HEK293T (cell line): ENCODE measurements around the gene ACBD4.

ENCODE experiments used
- CTCF ChIA-PET: fragments of 350-600 bp; formaldehyde crosslinking; extraction: SDS; loops from one replicate; lab custom pipeline; 2021; ENCODE audit warnings: antibody characterized with exemption, inconsistent platforms; lab: Yijun Ruan, JAX
- POLR2A ChIA-PET: fragments of 350-600 bp; formaldehyde crosslinking; extraction: SDS; loops from one replicate; lab custom pipeline; 2020; ENCODE audit warnings: antibody characterized with exemption, inconsistent platforms; lab: Yijun Ruan, JAX
- DNase-seq: peaks from one replicate; pipeline ENCODE4 v3.0.0; 2012; ENCODE audit warnings: mixed read lengths; ENCODE audit errors: extremely low spot score
- ARNT ChIP-seq: fragments of 450-650 bp; IDR thresholded peaks from 2 replicates; pipeline ENCODE4 v1.6.1; 2017; ENCODE audit warnings: mild to moderate bottlenecking
- BHLHE40 ChIP-seq: fragments of 450-650 bp; IDR thresholded peaks from 2 replicates; pipeline ENCODE4 v1.6.1; 2016; ENCODE audit warnings: mild to moderate bottlenecking, moderate library complexity, borderline replicate concordance
- CTBP1 ChIP-seq: fragments of 450-650 bp; IDR thresholded peaks from 2 replicates; pipeline ENCODE4 v1.6.1; 2016; ENCODE audit warnings: borderline replicate concordance
- ELF4 ChIP-seq: fragments of 450-650 bp; IDR thresholded peaks from 2 replicates; pipeline ENCODE4 v1.6.1; 2017; ENCODE audit warnings: antibody characterized with exemption
- FOXA1 ChIP-seq: fragments of 450-650 bp; IDR thresholded peaks from 2 replicates; pipeline ENCODE4 v1.6.1; 2016; ENCODE audit warnings: mild to moderate bottlenecking
- FOXK2 ChIP-seq: fragments of 450-650 bp; IDR thresholded peaks from 2 replicates; pipeline ENCODE4 v1.6.1; 2016; ENCODE audit warnings: mild to moderate bottlenecking
- FOXM1 ChIP-seq: fragments of 450-650 bp; IDR thresholded peaks from 2 replicates; pipeline ENCODE4 v1.6.1; 2017; ENCODE audit warnings: mild to moderate bottlenecking, borderline replicate concordance
- HDGF ChIP-seq: fragments of 450-650 bp; IDR thresholded peaks from 2 replicates; pipeline ENCODE4 v1.6.1; 2017; ENCODE audit warnings: antibody characterized with exemption, borderline replicate concordance
- L3MBTL2 ChIP-seq: fragments of 450-650 bp; conservative IDR thresholded peaks from 2 replicates; pipeline ENCODE4 v1.6.1; 2016; ENCODE audit warnings: mild to moderate bottlenecking
- LEF1 ChIP-seq: fragments of 450-650 bp; IDR thresholded peaks from 2 replicates; pipeline ENCODE4 v1.6.1; 2017; ENCODE audit warnings: mild to moderate bottlenecking, borderline replicate concordance
- NFRKB ChIP-seq: fragments of 450-650 bp; IDR thresholded peaks from 2 replicates; pipeline ENCODE4 v1.6.1; 2016; ENCODE audit warnings: mild to moderate bottlenecking, moderate library complexity
- SP1 ChIP-seq: fragments of 450-650 bp; IDR thresholded peaks from 2 replicates; pipeline ENCODE4 v1.6.1; 2017
- SUZ12 ChIP-seq: fragments of 450-650 bp; IDR thresholded peaks from 2 replicates; pipeline ENCODE4 v1.6.1; 2016; ENCODE audit warnings: mild to moderate bottlenecking
- TARDBP ChIP-seq: fragments of 450-650 bp; IDR thresholded peaks from 2 replicates; pipeline ENCODE4 v1.6.1; 2016
- ZNF384 ChIP-seq: fragments of 450-650 bp; IDR thresholded peaks from 2 replicates; pipeline ENCODE4 v1.6.1; 2016
- TF ChIP-seq, protein P1 (sequence below): fragments of 450-650 bp; IDR thresholded peaks from 2 replicates; pipeline ENCODE4 v1.6.1; 2016

The ACBD4 gene

DNA sequence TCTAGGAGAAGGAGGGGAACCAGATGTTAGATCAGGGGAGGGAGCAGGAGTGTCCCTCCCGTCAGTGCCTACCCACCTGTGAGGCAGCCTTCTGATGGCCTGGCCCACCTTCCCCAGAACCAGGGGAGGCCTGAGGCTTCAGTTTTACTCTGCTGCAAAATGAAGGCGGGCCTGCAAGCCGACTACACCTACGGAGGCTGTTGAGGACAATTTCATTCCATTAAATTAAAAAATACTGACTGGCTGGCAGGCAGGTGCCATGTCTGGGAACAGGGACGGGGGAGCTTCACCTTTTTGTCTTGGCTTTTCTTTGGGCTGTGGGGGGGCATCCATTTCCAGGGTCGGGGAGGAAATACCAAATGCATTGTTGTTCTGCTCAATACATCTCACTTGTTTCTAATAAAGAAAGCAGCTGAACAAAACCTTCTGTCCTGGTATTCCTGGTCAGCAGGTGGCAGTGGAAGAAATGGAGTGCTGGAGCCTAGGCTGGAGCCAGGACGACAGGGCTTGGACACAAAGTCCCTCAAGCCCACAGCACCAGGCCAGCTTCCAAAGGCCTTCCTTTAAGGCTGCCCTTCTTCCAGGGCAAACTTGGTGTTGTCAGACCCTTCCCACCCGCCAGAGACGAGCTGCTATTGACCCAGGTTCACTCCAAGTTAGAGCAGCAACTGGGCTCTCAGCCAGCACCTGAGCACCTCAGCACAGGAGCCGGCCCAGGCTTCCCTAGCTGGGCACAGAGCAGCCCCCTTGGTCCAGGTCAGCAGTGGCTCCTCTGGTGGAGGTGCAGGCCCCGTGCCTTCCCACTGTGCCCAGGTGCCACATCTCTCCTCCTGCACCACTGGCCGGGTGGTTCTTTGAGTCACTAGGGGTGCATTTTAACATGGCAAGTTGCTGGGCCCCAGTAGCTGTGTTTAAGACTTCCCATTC is 26.6 kb upstream of the ACBD4 start:
- POLR2A ChIA-PET = interaction anchor here (0.6 to 1.3 kb wide), 4 partner anchors 9 to 77 kb away, joined by 3 to 4 read pairs (median 3); partner anchors contain the start of gene ACBD4

DNA sequence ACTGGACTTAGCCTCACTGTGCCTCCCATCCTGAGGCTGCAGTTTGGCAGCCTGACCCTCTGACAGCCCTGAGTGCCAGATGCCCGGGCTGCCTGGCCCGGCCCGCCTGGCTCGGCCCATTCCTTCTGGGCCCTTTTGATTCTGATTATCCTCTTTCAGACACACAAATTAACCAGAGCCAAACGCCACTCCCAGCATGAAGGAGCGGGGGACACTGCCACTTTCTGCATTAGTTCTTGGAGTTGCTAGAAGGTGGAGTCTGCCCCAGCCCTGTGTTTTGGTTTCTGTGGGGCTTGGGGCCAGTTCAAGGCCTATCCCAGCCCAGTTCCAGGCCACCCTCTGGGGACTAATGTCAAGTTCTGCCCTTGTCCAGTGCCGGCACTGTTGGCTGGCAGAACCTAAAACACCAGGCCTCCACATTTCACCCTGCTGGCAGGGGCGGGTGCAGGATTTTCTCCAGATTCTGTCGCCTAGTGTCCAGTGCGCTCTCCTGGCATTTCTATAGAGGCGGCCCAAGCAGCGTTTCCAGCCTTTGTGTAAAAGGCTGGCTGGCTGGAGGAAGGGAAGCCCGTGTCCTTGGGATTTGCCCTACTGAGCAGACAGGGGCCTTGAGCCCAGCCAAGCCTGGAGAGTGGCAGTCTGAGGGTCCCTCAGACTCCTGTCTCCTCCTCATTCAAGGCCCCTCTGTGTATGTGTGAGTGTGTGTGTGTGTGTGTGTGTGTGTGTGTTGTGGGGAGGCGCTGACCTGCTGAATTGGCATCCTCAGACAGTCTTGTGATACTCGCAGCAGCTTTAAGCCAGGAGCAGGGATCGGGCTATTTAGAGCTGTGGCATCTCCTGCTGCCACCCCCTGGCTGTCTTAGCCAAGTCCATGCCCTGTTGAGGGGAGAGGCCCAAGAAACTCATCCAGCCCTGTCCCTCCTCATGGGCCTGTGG is 24.5 kb upstream of the ACBD4 start:
- DNase-seq = no peak
- ChIA-PET CTCF (interaction anchor here (0.7 kb wide), 1 partner anchor 15 kb away, joined by 3 read pairs; no protein-coding TSS in a partner anchor), POLR2A (no interaction called here)
- TF ChIP-seq ELF4 (no peak), ZNF384 (no peak), HDGF (no peak), CTBP1 (no peak), NFRKB (no peak), TARDBP (no peak), FOXA1 (no peak), FOXK2 (no peak), BHLHE40 (no peak), ARNT (no peak), FOXM1 (no peak), L3MBTL2 (no peak), SP1 (no peak), SUZ12 (no peak), LEF1 (no peak)
- TF ChIP-seq, protein P1, sequence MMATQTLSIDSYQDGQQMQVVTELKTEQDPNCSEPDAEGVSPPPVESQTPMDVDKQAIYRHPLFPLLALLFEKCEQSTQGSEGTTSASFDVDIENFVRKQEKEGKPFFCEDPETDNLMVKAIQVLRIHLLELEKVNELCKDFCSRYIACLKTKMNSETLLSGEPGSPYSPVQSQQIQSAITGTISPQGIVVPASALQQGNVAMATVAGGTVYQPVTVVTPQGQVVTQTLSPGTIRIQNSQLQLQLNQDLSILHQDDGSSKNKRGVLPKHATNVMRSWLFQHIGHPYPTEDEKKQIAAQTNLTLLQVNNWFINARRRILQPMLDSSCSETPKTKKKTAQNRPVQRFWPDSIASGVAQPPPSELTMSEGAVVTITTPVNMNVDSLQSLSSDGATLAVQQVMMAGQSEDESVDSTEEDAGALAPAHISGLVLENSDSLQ = no peak

More for the DNA sequence above, 26.6 kb upstream of the ACBD4 start:
- CTCF ChIA-PET = interaction anchor here (1.1 to 2.6 kb wide), 5 partner anchors 10 to 198 kb away, joined by 3 to 14 read pairs (median 3); partner anchors contain the start of gene ACBD4
- no peak for DNase-seq
- no peak for TF ChIP-seq FOXM1
- TF ChIP-seq NFRKB = no peak
- TF ChIP-seq FOXK2 = no peak
- TF ChIP-seq, protein P1 = no peak
- TF ChIP-seq TARDBP = no peak
- no peak for TF ChIP-seq BHLHE40
- no peak for TF ChIP-seq FOXA1

DNA sequence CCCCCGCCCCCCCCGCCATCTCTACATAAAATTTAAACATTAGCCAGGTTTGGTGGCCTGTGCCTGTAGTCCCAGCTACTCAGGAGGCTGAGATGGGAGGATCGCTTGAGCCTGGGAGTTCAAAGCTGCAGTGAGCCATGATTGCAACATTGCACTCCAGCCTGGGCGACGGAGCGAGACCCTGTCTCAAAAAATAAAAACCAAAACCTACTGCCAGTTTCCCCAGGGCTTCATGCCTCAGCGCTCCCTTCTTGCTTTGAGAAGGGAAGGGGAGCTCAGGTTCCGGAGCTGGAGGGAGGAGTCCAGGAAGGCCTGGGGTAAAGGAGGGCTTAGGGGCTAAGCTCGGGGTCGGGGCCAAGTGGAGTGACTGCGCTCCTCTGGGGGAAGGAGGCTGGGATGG is 23.6 kb upstream of the ACBD4 start:
- ChIA-PET CTCF (interaction anchor here (0.7 to 0.8 kb wide), 2 partner anchors 16 to 24 kb away, joined by 3 read pairs; partner anchors contain the start of gene ACBD4), POLR2A (interaction anchor here (1.0 kb wide), 1 partner anchor 51 kb away, joined by 4 read pairs; the partner anchor contains the start of gene NMT1)
- DNase-seq = no peak
- TF ChIP-seq HDGF (no peak), FOXA1 (no peak), LEF1 (no peak), CTBP1 (no peak), SP1 (no peak), FOXK2 (no peak), SUZ12 (no peak)
- TF ChIP-seq, protein P1 = no peak

DNA sequence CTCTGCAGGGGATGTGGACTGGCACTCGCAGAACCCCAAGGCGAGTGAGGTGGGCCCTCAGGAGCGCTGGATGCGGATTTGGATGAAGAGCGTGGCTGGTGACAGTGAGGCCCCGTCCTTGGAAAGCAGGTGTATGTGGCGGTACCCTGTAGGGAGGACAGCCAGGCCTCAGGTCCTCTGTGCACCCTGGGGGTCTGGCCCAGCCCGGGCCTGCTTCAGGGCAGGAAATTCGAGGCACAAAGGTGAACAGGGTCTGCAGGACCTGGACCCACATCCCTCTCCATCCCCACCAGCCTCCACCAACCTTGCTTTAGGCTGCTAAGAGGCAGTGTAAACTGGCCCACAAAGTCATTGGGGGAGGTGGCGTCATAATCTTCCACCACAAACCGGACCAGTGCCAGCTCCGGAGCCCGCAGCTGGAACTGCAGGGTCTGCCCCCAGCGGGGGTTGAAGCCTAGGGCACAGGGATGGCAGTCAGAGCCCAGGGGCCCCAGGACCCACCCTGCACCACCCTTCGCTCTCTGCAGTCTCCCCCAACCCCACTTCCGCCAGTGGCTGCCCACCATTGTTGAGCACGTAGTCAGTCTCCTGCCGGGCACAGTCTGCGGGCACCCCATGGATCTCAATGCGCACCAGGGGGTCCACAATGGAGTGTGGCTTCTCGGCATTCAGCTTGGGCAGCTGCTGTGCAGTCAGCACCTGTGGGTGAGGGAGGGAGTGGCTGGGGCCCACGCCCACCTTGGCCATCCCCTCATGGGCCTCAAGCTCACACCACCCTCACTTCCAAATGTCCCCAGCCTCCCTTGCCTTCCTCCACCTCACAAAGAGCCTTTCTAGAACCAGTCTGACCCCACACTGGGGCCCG is 22.7 kb upstream of the ACBD4 start:
- CTCF ChIA-PET = no interaction called here
- TF ChIP-seq CTBP1 (no peak), L3MBTL2 (no peak), LEF1 (no peak), NFRKB (no peak), ELF4 (no peak), FOXA1 (no peak), SP1 (no peak), ZNF384 (no peak), SUZ12 (no peak), ARNT (no peak), FOXK2 (no peak), TARDBP (no peak), BHLHE40 (no peak), FOXM1 (no peak), HDGF (no peak)
- TF ChIP-seq, protein P1 = no peak
- POLR2A ChIA-PET = interaction anchor here (1.0 kb wide), 1 partner anchor 52 kb away, joined by 4 read pairs; the partner anchor contains the start of gene NMT1
- DNase-seq = no peak
